ENCODE results near the gene TUBB.

TUBB gene

GRCh38 chr6:30727920-30728553, 7.9 kb downstream of the TUBB start:
- H2AFZ ChIP-seq (ENCODE audit: low read length), result no peak overlapping the region
- H3K9me2 ChIP-seq (ENCODE audit: low read depth, low read length), result no peaks in the 10 kb centered on the region
- H3K36me3 ChIP-seq (ENCODE audit: insufficient read depth, low read length), result peaks cover 51% of the 10 kb centered on the region
- H3K79me2 ChIP-seq (ENCODE audit: insufficient read depth, low read length), result peaks cover 1% of the 10 kb centered on the region; the same call in 1 of the 2 replicates
- H3K9ac ChIP-seq (ENCODE audit: low read length), result no peak overlapping the region
- peaks cover 28% of the 10 kb centered on the region for H3K4me1 ChIP-seq (ENCODE audit: insufficient read depth, low read length, severe bottlenecking)
- no peak for TF ChIP-seq EZH2 (IDR thresholded peaks at IDR 0.05; ENCODE audit: borderline replicate concordance, low read length)
- TF ChIP-seq CTCF (IDR thresholded peaks at IDR 0.05; ENCODE audit: low read length), result no peak
- H3F3A ChIP-seq (ENCODE audit: insufficient read depth, low read length), result peaks cover 32% of the 10 kb centered on the region
- H3K4me3 ChIP-seq (ENCODE audit: low read depth, low read length, poor library complexity, severe bottlenecking), result no peak overlapping the region
- H3K27ac ChIP-seq (ENCODE audit: low read depth, low read length, poor library complexity, severe bottlenecking), result peak overlapping the region; percentile 13
- H4K20me1 ChIP-seq (ENCODE audit: insufficient read depth, low read length), result no peaks in the 10 kb centered on the region
- no peaks in the 10 kb centered on the region for H3K27me3 ChIP-seq (ENCODE audit: insufficient read depth, low read length)
- H3K4me2 ChIP-seq (ENCODE audit: low read length), result no peak overlapping the region
- H3K9me3 ChIP-seq (ENCODE audit: low read length), result no peaks in the 10 kb centered on the region

DNA sequence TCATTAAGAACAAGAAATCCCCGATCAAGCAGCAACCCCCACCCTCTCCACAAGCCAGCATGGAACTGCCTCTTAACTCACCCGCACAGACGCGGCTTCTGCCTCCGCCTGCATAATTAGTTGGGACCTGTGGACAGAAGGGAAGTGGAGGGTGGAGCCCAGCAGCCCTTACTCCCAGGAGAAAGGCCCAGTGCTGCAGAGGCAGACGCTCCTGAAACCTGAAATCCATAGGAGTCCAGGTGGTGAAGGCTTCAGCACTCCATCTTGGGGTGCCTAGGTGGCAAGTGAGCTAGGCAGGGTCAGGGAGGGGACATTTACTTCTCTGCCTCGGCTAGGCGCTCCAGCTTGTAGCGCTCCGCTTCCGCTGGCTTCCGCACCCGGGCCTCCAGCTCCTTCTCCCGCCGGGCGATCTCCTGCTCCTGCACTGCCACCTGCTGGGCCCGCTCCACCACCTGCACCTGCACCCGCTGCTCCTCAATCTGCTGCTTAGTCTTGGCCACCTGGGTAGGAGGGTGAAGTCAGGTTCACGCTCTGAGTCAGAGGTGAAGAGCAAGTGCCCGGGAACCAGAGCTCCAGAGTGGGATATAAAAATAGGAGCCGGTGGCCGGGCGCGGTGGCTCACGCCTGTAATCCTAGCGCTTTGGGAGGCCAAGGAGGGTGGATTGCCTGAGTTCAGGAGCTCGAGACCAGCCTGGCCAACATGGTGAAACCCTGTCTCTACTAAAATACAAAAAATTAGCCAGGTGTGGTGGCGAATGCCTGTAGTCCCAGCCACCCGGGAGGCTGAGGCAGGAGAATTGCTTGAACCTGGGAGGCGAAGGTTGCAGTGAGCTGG, 10.7 kb downstream of the TUBB start:
- H2AFZ ChIP-seq (ENCODE audit: low read length), result no peak overlapping the region
- H3K36me3 ChIP-seq (ENCODE audit: insufficient read depth, low read length), result peaks cover 34% of the 10 kb centered on the region; the same call in 1 of the 2 replicates
- peaks cover 16% of the 10 kb centered on the region for H3F3A ChIP-seq (ENCODE audit: insufficient read depth, low read length)
- H3K9me2 ChIP-seq (ENCODE audit: low read depth, low read length), result no peaks in the 10 kb centered on the region
- H3K4me3 ChIP-seq (ENCODE audit: low read depth, low read length, poor library complexity, severe bottlenecking), result peak overlapping the region; percentile 53
- H3K9me3 ChIP-seq (ENCODE audit: low read length), result no peaks in the 10 kb centered on the region
- H3K27ac ChIP-seq (ENCODE audit: low read depth, low read length, poor library complexity, severe bottlenecking), result peak overlapping the region; percentile 49
- H4K20me1 ChIP-seq (ENCODE audit: insufficient read depth, low read length), result no peaks in the 10 kb centered on the region
- H3K4me1 ChIP-seq (ENCODE audit: insufficient read depth, low read length, severe bottlenecking), result peaks cover 19% of the 10 kb centered on the region
- peak; percentile 90 for TF ChIP-seq CTCF (IDR thresholded peaks at IDR 0.05; ENCODE audit: low read length)
- no peak for TF ChIP-seq EZH2 (IDR thresholded peaks at IDR 0.05; ENCODE audit: borderline replicate concordance, low read length)
- peak overlapping the region; percentile 77 for H3K4me2 ChIP-seq (ENCODE audit: low read length)
- no peaks in the 10 kb centered on the region for H3K79me2 ChIP-seq (ENCODE audit: insufficient read depth, low read length)
- H3K9ac ChIP-seq (ENCODE audit: low read length), result peak overlapping the region; percentile 70
- no peaks in the 10 kb centered on the region for H3K27me3 ChIP-seq (ENCODE audit: insufficient read depth, low read length)

DNA sequence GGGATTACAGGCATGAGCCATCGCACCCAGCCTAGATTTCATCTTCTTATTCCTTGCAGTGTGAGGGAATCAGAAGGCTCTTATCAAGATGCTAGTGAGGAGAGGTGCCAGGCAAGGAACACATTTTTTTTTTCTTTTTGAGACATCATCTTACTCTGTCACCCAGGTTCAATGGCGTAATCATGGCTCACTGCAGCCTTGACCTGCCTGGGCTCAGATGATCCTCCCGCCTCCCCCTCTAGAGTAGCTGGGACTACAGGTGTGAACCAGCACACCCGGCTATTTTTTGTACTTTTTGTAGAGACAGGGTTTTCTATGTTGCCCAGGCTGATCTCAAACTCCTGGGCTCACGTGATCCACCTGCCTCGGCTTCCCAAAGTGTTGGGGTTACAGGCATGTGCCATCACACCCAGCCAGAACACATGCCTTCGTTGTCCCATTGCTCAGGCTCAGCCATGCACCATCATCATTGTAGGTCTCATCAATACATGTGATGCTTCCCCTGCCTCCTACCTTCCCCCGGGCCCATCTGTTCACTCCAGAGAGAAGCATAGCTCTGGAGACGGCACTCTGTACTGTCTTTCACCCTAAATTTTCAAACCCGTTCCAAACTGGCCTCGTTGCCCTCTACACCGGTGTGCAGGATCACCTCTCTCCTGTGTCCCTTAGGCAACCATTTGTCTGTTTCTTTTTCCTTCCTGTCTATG, 12.2 kb downstream of the TUBB start:
- Histone ChIP-seq H3K4me3 (ENCODE audit: low read depth, low read length, poor library complexity, severe bottlenecking) (no peak overlapping the region), H3K79me2 (ENCODE audit: insufficient read depth, low read length) (no peaks in the 10 kb centered on the region), H3K27me3 (ENCODE audit: insufficient read depth, low read length) (no peaks in the 10 kb centered on the region), H3K9ac (ENCODE audit: low read length) (no peak overlapping the region), H3K27ac (ENCODE audit: low read depth, low read length, poor library complexity, severe bottlenecking) (no peak overlapping the region), H2AFZ (ENCODE audit: low read length) (no peak overlapping the region), H3K9me3 (ENCODE audit: low read length) (no peaks in the 10 kb centered on the region), H3K36me3 (ENCODE audit: insufficient read depth, low read length) (peaks cover 42% of the 10 kb centered on the region; the same call in 1 of the 2 replicates), H3F3A (ENCODE audit: insufficient read depth, low read length) (peaks cover 5% of the 10 kb centered on the region), H4K20me1 (ENCODE audit: insufficient read depth, low read length) (no peaks in the 10 kb centered on the region), H3K4me1 (ENCODE audit: insufficient read depth, low read length, severe bottlenecking) (peaks cover 29% of the 10 kb centered on the region), H3K9me2 (ENCODE audit: low read depth, low read length) (no peaks in the 10 kb centered on the region), H3K4me2 (ENCODE audit: low read length) (no peak overlapping the region)
- no peak for TF ChIP-seq CTCF (IDR thresholded peaks at IDR 0.05; ENCODE audit: low read length)
- no peak for TF ChIP-seq EZH2 (IDR thresholded peaks at IDR 0.05; ENCODE audit: borderline replicate concordance, low read length)

Data from OCI-LY1 (cell line).